GM15510 (cell line): ENCODE results near the gene FOXK1.
A peak's percentile ranks its signal among the peaks of the same experiment; 100 is the strongest.

Experiments
- POLR2A ChIP-seq: IDR thresholded peaks from 3 replicates; pipeline ENCODE4 v1.6.1; 2011; ENCODE audit warnings: borderline replicate concordance; ENCODE audit not compliant: insufficient read length; ENCODE audit errors: extremely low read depth

Gene FOXK1

DNA sequence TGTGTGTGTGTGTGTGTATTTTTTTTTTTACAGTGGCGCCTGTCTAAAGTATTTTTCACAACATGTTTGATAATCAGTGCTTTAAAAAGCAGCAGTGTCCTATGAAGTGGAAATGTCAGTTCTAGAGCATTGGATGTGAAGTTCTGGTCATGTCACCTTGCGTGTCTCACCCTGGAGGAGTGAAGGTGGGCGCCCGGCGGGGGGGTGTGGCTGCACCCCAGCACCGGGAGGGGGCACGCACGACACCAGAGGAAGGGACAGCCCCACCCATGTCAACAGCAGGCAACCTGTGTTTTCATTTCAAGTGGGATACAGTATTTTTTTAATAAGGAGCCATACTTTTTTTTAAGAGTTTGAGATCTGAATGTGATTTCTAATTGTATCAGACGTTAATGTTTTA is 88.8 kb downstream of the FOXK1 start:
- no peak for TF ChIP-seq POLR2A

DNA sequence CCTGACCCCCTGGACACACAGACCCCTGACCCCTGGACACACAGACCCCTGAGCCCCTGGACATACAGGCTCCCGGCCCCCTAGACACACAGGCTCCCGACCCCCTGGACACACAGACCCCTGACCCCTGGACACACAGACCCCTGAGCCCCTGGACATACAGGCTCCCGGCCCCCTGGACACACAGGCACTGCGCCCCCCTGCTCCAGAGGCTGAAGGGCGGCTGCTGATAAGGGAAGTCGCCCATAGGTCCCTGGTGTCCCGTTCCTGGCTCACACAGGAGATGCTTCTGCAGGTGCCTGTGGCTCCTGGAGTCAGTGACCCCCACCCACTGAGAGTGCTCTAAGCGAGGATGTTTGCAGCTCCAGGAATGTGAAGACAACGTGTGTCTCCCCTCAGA is 89.6 kb downstream of the FOXK1 start:
- no peak for TF ChIP-seq POLR2A

DNA sequence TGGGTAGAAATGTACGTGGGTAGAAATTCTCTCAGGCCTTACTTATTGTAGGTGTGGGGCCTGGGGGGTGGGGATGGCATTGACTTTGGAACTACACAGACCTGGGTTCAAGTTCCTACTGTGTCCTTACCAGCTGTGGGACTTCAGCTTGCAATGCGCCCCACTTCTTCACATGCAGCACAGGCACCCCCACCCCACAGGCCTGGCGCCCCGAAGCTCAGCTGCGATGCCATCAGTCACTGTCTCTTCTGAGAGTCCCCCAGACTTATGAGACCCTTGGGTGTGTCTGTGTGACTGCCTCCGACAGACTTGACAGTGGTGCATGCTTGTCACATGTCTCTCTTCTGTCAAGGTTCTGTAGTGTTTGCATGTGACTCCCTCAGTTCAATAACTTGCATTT is 90.2 kb downstream of the FOXK1 start:
- no peak for TF ChIP-seq POLR2A

DNA sequence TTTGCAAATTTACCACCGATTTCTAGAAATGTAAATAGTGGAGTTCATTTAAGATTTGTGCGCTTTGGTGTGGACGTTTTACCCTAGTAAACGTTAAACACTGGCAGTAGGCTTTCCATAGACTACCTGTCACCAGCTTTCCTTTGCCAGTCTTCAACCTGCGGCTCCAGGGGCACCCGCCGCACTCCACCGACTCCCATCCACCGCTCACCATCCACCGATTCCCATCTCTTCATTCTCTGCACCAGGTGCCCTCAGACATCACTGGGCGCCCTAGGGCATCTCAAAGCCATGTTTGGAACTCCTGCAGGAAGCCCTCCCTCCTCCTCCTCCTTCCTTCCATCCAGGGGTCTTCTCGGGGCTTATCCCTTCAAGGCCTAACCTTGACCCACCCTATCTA is 91.9 kb downstream of the FOXK1 start:
- TF ChIP-seq POLR2A, result no peak

DNA sequence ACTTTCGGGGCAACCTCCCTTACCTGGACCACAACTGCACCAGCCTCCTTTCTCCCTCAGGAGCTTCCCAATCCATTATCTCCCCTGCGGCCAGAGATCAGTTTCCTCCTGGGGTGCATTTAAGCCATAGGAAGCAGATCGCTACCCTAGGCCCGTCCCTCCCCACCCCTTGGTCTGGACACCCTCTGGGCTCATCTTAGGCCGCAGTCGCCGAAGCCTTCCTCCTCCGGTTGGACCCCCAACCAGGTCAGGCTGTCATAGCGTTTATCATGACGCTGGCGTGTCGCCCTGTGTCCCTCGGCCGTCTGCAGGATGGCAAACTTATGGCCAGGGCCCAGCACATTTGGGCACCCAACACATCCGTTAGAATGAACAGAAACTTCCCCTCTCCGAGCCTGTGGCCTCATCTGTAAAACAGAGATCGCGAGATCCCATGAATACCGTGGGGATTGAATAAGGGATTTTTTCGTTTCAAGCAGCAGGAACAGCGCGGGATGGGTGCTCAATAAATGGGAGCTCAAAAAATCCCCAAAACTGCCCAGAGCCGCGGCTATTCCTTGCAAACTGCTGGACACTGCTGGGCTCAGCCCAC is 92.7 kb downstream of the FOXK1 start:
- TF ChIP-seq POLR2A, result no peak

DNA sequence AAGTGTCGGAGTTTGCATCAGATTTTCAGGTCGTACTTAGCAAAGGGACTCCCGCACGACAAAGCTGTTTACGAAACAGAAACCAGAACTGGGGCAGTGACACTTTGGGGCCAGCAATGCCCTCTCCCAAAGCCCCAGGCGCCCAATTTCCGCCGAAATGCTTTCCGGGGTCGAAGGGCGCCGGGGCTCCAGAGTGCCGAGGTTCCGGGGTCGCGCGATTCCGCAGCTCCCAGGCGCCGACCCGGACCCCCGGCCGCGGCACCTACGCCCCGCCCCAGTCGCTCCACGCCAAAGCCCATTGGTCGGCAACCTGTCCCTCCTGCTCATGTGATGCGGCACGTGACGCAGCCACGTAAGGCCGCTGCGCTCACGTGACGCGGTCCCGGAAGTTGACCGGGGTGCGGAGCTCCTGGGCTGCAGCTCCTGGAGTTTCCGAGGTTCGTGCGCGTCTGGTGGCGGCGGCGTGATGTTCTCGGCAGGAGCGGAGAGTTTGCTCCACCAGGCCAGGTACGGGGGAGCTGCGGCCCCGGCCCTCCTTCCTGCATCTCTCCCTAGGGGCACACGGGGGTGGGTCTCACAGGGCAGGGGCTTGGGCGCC is 93.3 kb downstream of the FOXK1 start, which contains the start of gene AP5Z1:
Gene AP5Z1 (plus strand): TSS at position 374 of the 598 bp plus-strand sequence. CDS start 93 bp downstream, at position 467.
- peak; percentile 90 for TF ChIP-seq POLR2A

DNA sequence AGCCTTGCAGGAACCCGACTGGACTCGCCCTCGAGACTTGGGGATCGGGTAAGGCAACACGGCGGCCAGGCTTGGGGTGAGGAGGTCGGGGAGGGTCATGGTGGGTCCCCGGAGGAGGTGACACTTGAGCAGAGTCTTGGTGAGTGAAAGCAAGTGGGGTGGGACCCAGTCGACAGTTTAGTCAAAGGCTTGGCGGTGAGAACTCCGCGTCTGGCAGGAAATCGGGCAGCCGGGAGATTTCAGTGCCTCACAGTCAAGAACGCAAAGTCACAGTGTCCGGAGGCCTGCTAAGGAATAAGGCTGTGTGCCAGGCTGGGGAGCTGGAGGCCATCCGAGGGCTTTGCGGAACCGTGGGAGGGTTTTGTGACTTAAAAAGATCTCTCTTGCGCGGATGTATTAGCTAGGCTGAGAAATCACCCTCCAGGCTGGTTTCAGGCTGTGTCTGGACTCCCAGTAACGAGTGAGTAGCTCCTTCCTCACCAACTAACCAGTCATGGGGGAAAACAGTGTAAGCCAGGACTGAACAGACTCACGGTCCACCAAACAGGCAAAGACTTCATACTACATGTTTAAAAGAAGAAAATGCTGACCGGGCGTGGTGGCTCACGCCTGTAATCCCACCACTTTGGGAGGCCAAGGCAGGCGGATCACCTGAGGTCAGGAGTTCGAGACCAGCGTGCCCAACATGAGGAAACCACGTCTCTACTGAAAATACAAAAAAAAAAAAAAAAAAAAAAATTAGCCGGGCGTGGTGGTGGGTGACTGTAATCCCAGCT is 93.9 kb downstream of the FOXK1 start:
- TF ChIP-seq POLR2A, result no peak

DNA sequence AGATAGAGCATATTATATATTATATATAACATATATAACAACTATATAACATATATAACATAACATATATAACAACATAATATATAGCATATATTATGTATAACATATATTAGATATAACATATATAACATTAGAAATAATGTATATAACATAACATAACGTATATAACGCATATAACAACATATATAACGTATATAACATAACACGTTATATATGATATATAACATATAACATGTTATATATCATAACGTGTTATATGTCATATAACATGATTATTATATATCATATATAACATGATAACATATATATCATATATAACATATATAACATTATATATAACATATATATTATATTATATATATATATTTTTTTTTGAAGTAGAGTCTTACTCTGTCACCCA is 97.0 kb downstream of the FOXK1 start:
- TF ChIP-seq POLR2A, result no peak

DNA sequence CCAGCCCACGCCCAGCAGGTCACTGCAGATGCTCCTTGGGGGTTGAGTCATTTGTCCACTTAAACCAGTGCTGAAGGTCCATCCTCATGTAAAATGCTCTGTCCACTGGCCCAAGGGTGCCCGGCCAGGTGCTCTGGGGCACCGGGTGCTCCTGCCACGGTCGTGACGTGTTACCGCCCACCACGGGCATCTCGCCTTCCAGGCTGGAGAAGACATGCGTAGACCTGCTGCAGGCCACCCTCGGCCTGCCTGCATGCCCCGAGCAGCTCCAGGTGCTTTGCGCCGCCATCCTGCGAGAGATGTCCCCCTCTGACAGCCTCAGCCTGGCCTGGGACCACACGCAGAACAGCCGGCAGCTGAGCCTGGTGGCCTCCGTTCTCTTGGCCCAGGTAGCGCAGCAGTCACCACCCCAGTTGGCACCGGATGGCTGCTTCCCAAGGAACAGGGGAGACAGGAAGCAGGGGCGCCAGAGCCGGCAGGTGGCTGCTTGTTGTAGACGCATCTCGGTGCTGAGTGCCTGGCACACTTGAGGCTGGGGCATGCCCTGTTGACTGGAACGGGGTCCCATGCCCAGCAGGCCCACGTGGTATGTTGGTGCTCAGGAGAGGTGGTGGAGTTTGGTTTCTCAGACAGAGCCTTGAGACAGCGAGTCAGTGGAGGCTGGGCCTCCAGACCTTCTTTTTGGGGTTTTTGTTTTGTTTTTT is 99.4 kb downstream of the FOXK1 start:
- no peak for TF ChIP-seq POLR2A

DNA sequence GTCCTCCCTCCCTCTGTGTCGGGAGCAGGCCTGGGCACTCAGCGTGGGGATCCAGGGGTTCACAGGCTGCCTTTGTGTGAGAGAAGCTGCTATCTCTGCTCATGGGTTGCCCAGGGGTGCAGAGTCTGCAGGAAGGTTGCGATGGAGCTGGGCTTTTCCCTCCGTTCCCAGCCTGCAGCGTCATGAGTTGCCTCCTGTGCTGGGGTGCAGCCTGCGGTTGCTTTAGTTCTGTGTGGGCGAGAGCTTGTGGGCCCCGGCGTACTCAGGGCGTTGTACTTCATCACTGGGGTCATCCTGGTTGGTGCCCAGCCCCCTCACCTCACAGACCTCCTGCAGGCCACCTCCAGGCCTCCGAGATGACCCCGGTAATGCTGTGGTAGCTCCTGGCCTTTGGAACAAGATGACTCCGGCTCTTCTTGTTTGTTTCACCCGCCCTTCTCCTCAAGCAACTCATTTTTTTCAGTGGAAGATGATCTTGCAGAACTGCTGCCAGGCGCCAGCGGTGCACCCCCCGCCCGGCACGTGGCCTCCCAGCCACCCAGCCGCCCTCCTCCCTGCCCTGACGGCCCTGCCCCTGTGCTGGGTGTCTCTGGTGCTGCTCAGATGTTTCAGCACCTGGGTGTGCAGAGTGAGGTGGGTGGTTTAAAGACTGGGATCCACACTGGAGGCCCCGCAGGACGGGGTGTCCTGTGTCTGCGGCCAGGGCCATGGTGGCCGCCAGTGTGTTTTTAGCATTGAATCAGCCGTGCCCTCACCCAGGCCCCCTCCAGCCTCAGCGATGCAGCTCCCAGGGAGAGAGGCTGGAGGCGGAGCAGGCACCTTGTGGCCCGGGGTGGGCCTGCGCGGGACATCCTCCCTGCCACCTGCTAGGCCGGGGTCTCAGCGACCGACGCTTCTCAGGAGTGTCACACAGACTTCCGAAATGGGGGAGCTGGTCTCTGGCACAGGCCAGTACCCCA is 100.5 kb downstream of the FOXK1 start:
- no peak for TF ChIP-seq POLR2A

DNA sequence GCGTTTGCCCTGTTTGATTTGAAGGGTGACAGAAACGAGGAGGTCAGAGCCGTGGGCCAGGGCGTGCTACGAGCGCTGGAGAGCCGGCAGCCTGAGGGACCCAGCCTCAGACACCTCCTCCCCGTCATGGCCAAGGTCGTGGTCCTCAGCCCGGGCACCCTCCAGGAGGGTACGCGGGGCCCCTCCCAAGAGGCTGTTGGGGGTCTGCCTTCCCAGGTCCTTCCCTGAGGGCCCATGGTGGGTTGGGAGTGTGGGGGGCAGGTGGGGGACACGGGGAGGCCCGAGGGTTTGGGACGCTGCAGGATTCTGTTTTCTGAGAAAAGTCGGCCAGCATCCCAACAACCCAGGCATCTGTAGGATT is 101.2 kb downstream of the FOXK1 start:
- TF ChIP-seq POLR2A, result no peak

DNA sequence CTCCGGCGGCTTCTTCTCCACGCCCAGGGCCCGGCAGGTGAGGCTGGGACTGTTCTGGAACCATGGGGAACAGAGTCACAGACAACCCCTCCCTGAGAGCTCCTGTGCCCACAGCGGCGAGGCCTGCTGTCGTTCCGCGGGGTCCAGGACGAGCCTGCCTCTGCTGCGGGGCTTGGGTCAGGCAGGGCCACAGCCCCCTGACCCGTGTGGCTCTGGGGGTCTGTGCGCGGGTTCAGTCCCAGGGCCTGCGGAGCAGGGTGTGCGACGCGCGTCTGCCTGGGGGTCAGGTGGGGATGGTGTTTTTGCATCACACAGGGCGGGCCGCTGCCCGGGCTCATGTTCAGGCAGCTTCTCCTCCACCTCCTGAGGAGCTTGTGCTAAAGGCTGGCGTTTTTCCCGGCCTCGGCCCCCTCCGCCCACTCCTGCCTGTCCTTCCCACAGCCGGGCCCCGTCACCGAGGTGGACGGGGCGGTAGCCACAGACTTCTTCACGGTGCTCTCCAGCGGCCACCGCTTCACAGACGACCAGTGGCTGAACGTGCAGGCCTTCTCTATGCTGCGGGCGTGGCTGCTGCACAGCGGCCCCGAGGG is 101.8 kb downstream of the FOXK1 start:
- no peak for TF ChIP-seq POLR2A

DNA sequence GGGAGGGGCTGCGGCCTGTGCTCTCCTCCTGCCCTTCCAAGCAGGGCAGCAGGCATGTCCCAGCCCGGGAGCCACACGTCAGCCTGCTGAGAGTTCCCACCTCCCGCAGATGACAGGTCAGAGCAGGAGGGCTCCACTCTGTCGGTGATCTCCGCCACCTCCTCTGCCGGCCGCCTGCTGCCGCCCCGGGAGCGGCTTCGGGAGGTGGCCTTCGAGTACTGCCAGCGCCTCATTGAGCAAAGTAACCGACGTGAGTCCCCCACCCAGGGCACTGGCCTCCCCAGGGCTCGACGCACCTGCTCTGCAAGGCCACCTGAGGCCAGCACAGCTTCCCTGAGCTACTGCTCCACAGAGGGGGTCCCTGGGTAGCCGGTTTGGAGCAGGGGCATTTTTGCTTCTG is 102.7 kb downstream of the FOXK1 start:
- TF ChIP-seq POLR2A, result no peak

DNA sequence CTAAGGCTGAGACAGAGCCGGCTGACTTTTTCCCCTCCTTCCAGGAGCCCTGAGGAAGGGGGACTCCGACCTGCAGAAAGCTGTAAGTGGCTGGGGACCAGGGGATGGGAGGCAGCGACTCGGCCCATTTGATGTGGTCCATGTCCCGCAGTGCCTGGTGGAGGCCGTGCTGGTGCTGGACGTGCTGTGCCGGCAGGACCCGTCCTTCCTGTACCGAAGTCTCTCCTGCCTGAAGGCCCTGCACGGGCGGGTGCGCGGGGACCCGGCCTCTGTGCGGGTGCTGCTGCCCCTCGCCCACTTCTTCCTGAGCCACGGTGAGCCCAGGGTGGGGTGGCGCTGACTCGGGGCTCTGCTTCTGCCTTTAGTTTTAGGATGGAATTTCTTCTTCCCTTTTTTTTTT is 103.3 kb downstream of the FOXK1 start:
- no peak for TF ChIP-seq POLR2A

DNA sequence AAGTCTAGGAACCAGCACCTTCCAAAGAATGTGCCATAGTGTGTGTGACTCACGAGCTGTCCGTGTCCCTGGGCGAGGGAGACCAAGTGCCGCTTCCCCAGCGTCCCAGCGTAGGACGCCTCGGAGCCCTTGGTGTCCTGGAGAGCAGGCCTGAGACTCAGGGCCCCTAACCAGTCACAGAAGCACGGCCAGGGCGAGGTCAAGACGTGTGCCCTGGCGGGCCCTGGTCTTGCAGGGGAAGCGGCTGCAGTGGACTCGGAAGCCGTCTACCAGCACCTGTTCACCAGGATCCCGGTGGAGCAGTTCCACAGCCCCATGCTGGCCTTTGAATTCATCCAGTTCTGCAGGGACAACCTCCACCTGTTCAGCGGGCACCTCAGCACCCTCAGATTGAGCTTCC is 103.9 kb downstream of the FOXK1 start:
- no peak for TF ChIP-seq POLR2A

DNA sequence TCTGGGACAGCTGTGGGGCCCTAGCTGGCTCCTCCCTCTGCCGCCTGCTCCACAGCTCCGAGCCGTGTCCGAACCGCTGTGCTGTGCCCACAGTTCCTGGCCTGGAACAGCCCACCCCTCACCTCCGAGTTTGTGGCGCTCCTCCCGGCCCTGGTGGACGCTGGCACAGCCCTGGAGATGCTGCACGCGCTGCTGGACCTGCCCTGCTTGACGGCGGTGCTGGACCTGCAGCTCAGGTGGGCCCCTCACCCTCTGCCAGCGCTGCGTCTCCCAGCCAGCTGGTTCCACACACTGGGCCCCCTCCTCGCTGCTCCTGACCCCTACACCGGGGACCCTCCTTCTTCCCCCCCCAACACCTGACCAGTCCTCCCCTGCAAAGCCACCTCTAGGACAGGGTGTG is 105.4 kb downstream of the FOXK1 start:
- no peak for TF ChIP-seq POLR2A
